NB4 (cell line): ENCODE results near the gene TAF12.

Source experiments
- DNase-seq: peaks from one replicate; pipeline ENCODE4 v3.0.0; 2010; ENCODE audit warnings: low read depth
- H3K4me3 ChIP-seq: one replicate; pipeline ENCODE4 v1.5.1; 2011; ENCODE audit warnings: mild to moderate bottlenecking, low read depth, low read length, moderate library complexity
- MYC ChIP-seq: IDR thresholded peaks from 2 replicates; pipeline ENCODE4 v1.6.1; 2011; ENCODE audit warnings: low read depth, low read length
- POLR2A ChIP-seq: IDR thresholded peaks from 2 replicates; pipeline ENCODE4 v1.6.1; 2011; ENCODE audit warnings: mild to moderate bottlenecking; ENCODE audit not compliant: insufficient read length; ENCODE audit errors: extremely low read depth
- TF ChIP-seq, protein P1 (sequence below): IDR thresholded peaks from 2 replicates; pipeline ENCODE4 v1.6.1; 2011; ENCODE audit warnings: low read depth, low read length
- TF ChIP-seq, protein P2 (sequence below): IDR thresholded peaks from one replicate; pipeline ENCODE4 v1.5.1; 2012; ENCODE audit warnings: low read depth, low read length

TAF12 gene

DNA sequence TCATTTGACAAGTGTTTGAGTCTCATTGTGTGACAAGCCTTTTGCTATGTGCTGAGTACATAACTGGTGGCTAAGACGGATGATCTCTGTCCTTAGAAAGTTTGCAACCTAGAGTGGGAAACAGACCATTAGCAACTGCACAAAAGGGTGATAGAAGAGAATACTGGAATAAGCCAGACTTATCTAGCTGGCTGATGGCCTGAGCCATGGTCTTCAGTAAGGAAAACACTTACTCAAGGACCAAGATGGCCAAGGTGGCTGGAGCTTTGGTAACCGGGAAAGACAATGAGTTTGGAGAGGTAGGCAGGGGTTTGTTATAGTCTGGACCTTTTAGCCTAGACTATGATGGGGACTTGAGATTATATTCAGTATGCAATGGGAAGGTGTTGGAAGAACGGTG is 1.6 kb upstream of the TAF12 start:
- peak overlapping the region; percentile 98 for H3K4me3 ChIP-seq
- DNase-seq, result no peak
- no peak for TF ChIP-seq MYC
- TF ChIP-seq POLR2A, result no peak
- TF ChIP-seq, protein P1, sequence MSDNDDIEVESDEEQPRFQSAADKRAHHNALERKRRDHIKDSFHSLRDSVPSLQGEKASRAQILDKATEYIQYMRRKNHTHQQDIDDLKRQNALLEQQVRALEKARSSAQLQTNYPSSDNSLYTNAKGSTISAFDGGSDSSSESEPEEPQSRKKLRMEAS, result no peak
- TF ChIP-seq, protein P2, sequence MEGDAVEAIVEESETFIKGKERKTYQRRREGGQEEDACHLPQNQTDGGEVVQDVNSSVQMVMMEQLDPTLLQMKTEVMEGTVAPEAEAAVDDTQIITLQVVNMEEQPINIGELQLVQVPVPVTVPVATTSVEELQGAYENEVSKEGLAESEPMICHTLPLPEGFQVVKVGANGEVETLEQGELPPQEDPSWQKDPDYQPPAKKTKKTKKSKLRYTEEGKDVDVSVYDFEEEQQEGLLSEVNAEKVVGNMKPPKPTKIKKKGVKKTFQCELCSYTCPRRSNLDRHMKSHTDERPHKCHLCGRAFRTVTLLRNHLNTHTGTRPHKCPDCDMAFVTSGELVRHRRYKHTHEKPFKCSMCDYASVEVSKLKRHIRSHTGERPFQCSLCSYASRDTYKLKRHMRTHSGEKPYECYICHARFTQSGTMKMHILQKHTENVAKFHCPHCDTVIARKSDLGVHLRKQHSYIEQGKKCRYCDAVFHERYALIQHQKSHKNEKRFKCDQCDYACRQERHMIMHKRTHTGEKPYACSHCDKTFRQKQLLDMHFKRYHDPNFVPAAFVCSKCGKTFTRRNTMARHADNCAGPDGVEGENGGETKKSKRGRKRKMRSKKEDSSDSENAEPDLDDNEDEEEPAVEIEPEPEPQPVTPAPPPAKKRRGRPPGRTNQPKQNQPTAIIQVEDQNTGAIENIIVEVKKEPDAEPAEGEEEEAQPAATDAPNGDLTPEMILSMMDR, result no peak

DNA sequence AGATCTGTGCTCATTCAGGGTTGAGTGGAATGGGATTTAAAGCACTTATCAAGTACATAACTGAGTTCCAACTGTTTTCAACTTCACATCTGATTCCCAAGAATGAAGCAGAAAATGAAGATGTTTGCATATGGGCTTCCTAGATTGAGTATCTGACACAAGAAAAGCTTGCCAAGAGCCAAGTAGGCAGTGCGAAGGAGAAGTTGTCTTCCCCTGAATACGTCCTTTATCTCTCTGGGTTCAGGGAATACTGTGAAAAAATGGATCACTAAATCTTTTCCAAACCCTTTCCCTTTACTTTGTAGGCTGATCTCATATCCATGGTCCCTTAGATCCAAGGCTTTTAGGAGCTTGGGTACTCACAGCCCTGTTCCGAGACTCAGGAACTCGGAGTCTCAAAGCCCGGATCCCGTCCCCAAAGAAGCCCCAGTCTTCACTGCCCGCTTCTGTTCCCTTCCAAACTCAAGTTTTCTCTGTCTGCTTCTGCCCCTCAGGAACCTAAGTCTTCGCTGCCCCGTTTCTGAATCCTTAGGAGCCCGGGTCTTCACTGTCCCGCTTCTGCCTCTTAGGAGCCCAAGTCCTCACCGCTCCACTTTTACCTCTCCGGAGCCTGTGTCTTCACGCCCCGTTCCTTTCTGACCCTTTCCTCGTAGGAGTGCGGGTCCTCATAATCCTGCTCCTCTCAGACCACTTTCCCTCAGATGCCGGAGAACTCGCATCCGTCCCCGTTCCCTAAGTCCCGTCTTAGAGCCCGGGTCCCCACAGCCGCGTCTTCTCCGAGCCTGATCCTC is 616 bp downstream of the TAF12 start:
- TF ChIP-seq POLR2A (no peak), MYC (no peak)
- TF ChIP-seq, protein P1, result no peak
- TF ChIP-seq, protein P2, result no peak
- no peak for DNase-seq
- H3K4me3 ChIP-seq, result peak overlapping the region; percentile 98

DNA sequence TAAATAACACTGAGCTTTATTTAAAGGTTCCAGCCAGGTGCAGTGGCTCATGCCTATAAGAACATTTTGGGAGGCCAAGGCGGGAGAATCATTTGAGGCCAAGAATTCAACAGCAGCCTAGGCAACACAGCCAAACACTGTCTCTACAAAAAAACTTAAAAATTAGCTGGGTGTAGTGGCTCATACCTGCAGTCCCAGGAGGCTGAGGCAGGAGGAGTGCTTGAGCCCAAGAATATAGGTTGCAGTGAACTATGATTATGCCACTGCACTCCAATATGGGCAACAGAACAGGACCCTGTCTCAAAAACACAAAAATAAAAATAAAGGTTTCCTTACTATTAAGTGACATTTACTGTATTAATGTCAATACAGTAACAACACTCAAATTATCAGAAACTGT is 2.1 kb downstream of the TAF12 start:
- TF ChIP-seq, protein P2, result peak; percentile 29
- TF ChIP-seq, protein P1, result no peak
- TF ChIP-seq MYC (no peak), POLR2A (no peak)
- no peak overlapping the region for H3K4me3 ChIP-seq
- peak; percentile 49 for DNase-seq

DNA sequence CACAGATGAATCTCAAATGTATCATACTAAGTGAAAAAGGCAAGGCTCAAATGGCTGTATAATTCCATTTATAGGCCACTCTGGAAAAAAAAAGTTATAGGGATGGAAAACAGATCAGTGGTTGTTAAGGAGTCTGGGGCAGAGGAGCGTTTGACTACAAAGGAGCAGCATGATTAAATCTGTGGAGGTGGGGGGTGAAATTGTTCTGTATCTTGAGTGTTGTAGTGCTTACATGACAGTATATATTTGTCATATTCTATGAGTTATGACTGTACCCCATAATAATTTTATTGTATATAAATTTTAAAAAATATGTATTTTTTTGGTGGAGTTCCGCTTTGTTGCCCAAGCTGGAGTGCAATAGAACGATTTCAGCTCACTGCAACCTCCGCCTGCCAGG is 10.3 kb downstream of the TAF12 start:
- no peak for DNase-seq
- TF ChIP-seq, protein P2, result no peak
- no peak for TF ChIP-seq POLR2A
- TF ChIP-seq MYC, result no peak
- TF ChIP-seq, protein P1, result no peak
- H3K4me3 ChIP-seq, result no peak overlapping the region

DNA sequence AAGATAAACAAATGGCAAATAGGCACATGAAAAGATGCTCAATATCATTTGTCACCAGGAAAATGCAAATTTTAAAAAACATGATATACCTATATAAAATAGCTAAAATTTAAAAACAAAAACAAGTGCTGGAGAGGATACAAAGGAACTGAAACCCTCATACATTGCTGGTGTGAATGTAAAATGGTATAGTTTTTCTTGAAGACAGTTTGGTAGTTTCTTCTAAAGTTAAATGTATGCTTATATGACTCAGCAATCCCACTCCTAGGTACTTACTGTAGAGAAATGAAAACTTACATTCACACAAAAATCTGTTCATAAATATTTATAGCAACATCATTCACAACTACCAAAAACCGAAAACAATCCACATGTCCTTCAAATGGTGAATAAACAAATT is 11.2 kb downstream of the TAF12 start:
- DNase-seq, result no peak
- TF ChIP-seq, protein P1, result no peak
- no peak overlapping the region for H3K4me3 ChIP-seq

DNA sequence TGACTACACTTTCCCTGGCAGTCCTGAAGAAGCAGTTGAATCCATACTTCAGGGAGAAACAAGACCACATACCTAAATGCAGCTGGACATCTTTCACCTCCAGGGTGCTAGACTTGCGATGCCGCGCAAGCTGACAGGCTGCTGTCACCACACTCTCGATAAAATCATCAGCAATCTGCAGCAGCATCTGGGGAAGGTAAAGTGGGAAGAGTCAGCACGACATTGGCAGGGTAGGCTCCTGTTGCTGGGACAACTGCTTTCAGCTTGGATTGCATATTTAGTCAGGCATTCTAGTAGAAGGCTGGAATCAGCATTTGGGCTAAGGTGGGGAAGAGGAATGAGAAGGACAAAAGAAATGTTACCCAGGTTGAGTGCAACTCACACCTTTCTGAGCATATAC is 29.7 kb downstream of the TAF12 start:
- no peak for DNase-seq
- TF ChIP-seq, protein P2, result no peak
- TF ChIP-seq MYC, result no peak
- H3K4me3 ChIP-seq, result no peak overlapping the region
